GM12891 (cell line): ENCODE data around the gene PLEKHF1.

Experiments
- POLR2A ChIP-seq: IDR thresholded peaks from 2 replicates; pipeline ENCODE4 v1.6.1; 2011; ENCODE audit warnings: low read depth, low read length, control low read depth
- POLR2AphosphoS5 ChIP-seq: IDR thresholded peaks from 2 replicates; pipeline ENCODE4 v1.6.1; 2011; ENCODE audit warnings: low read depth, low read length, control low read depth
- POU2F2 ChIP-seq: IDR thresholded peaks from 2 replicates; pipeline ENCODE4 v1.6.1; 2011; ENCODE audit warnings: low read depth, mild to moderate bottlenecking, control low read depth, low read length, moderate library complexity
- SPI1 ChIP-seq: IDR thresholded peaks from 2 replicates; pipeline ENCODE4 v1.6.1; 2011; ENCODE audit warnings: low read depth, low read length, control low read depth
- TAF1 ChIP-seq: IDR thresholded peaks from 2 replicates; pipeline ENCODE4 v1.6.1; 2011; ENCODE audit warnings: low read depth, low read length, control low read depth

- TF ChIP-seq POLR2A (no peak), POLR2AphosphoS5 (no peak), TAF1 (no peak), SPI1 (peak; percentile 35; the same call in 1 of the 2 replicates), POU2F2 (no peak)
Observed at GRCh38 chr19:29666578-29667386, 1.5 kb downstream of the PLEKHF1 start.
